GM19455 (cell line): ENCODE results near the gene CASP1.

Experiments used
- ATAC-seq: cut with Tn5 transposase; IDR thresholded peaks from one replicate; pipeline ENCODE4 v1.9.1; 2021; ENCODE audit not compliant: unreplicated experiment

Gene CASP1

GRCh38 chr11:105046898-105047579 lies 12.1 kb upstream of the CASP1 start:
- no peak for ATAC-seq

GRCh38 chr11:105045676-105046296 lies 10.8 kb upstream of the CASP1 start:
- ATAC-seq: no peak

GRCh38 chr11:105044557-105045524 lies 9.9 kb upstream of the CASP1 start, which contains the start of gene CARD16:
TSS of gene CARD16 (minus strand) at chr11:105045335. CDS start at chr11:105045297, 38 bp downstream.
- peak; percentile 100 for ATAC-seq

- ATAC-seq: no peak
These were observed 7.2 kb upstream of the CASP1 start for GRCh38 chr11:105042178-105042577.

GRCh38 chr11:105040703-105041102 lies 5.8 kb upstream of the CASP1 start:
- no peak for ATAC-seq

- peak; percentile 5 for ATAC-seq
These were observed 556 bp downstream of the CASP1 start for GRCh38 chr11:105034388-105034787.

GRCh38 chr11:105033781-105034180 lies 1.2 kb downstream of the CASP1 start:
- ATAC-seq: no peak

- ATAC-seq: no peak
These were observed 1.6 kb downstream of the CASP1 start for GRCh38 chr11:105033343-105033742.

- no peak for ATAC-seq
These were observed 2.4 kb downstream of the CASP1 start for GRCh38 chr11:105032495-105032894.

- no peak for ATAC-seq
These were observed 7.3 kb downstream of the CASP1 start for GRCh38 chr11:105027678-105028077.

GRCh38 chr11:105024394-105024793 lies 10.6 kb downstream of the CASP1 start:
- ATAC-seq: no peak

GRCh38 chr11:105023003-105023402 lies 11.9 kb downstream of the CASP1 start, which contains the start of gene CASP5:
TSS of gene CASP5 (minus strand) at chr11:105023168. CDS start at chr11:105023136, 32 bp downstream.
- ATAC-seq: no peak

- no peak for ATAC-seq
These were observed 12.4 kb downstream of the CASP1 start for GRCh38 chr11:105022527-105022926.

- no peak for ATAC-seq
These were observed 27.5 kb downstream of the CASP1 start for GRCh38 chr11:105007463-105007862.

- ATAC-seq: no peak
These were observed 29.5 kb downstream of the CASP1 start for GRCh38 chr11:105005451-105005845.

- no peak for ATAC-seq
These were observed 30.9 kb downstream of the CASP1 start for GRCh38 chr11:105004021-105004420.

GRCh38 chr11:105003151-105003550 lies 31.8 kb downstream of the CASP1 start:
- ATAC-seq: no peak

GRCh38 chr11:105000797-105001196 lies 34.1 kb downstream of the CASP1 start:
- ATAC-seq: no peak

GRCh38 chr11:105000167-105000566 lies 34.8 kb downstream of the CASP1 start:
- ATAC-seq: no peak

- no peak for ATAC-seq
These were observed 35.2 kb downstream of the CASP1 start for GRCh38 chr11:104999721-105000120.

- ATAC-seq: no peak
These were observed 37.7 kb downstream of the CASP1 start for GRCh38 chr11:104997288-104997687.
